GM12892 (cell line): ENCODE results near the gene TMCC3.

ENCODE experiments used
- DNase-seq: peaks from one replicate; pipeline ENCODE4 v3.0.0; 2011; ENCODE audit not compliant: insufficient read length
- FAIRE-seq: peaks from 2 replicates; lab custom pipeline; 2011; peaks lifted over from hg19 to GRCh38; lab: Jason Lieb, UNC
- POLR2A ChIP-seq: IDR thresholded peaks from 2 replicates; pipeline ENCODE4 v1.6.1; 2011; ENCODE audit warnings: low read depth, low read length, control low read depth
- POLR2AphosphoS5 ChIP-seq: IDR thresholded peaks from 2 replicates; pipeline ENCODE4 v1.6.1; 2011; ENCODE audit warnings: low read depth, low read length, control low read depth
- TAF1 ChIP-seq: IDR thresholded peaks from 2 replicates; pipeline ENCODE4 v1.6.1; 2011; ENCODE audit warnings: low read depth, mild to moderate bottlenecking, control low read depth, low read length, borderline replicate concordance

TMCC3 gene

DNA sequence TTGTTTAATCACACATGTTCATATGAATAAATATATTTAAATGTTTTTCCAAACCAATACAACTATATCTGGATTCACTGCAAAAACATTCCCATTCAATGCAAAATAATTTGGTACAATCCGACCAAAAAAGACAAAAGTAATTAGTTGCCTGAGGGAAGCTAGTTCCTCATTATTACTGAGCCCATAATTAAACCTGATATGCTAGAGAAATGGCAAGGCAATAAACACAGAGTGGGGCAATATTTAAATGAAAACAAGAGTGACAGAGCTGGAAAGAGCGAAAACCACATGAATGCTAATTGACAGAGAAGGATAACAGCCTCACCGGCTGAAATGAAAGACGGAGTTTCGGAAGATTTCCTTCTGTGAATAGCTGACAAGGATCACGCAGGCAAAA, 82.6 kb downstream of the TMCC3 start:
- no peak for FAIRE-seq
- DNase-seq, result no peak
- TF ChIP-seq POLR2AphosphoS5 (no peak), TAF1 (no peak), POLR2A (no peak)

DNA sequence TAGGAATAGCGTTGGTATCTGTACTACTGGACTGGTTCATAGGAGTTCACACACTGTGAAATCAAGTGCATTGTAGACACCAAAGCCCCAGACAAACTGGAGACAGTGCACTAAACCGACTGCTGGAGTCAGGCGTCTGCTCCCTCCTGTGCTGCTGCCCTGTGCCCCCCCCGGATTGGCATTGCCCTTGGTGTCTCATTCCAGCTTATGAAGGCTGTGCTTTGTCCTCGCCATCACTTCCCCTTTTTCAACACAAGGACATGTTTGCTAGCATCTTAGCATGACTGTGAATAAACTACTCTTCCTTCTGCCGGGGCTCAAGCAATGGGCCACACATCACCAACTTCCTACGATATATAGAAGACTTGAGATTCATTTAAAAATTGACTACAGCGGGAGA, 84.0 kb downstream of the TMCC3 start:
- FAIRE-seq, result no peak
- no peak for TF ChIP-seq POLR2AphosphoS5
- TF ChIP-seq POLR2A, result no peak
- no peak for TF ChIP-seq TAF1
- DNase-seq, result no peak

- TF ChIP-seq TAF1 (no peak), POLR2A (no peak), POLR2AphosphoS5 (no peak)
- FAIRE-seq, result no peak
- no peak for DNase-seq
Measured at GRCh38 chr12:94565683-94566082, 84.7 kb downstream of the TMCC3 start.

DNA sequence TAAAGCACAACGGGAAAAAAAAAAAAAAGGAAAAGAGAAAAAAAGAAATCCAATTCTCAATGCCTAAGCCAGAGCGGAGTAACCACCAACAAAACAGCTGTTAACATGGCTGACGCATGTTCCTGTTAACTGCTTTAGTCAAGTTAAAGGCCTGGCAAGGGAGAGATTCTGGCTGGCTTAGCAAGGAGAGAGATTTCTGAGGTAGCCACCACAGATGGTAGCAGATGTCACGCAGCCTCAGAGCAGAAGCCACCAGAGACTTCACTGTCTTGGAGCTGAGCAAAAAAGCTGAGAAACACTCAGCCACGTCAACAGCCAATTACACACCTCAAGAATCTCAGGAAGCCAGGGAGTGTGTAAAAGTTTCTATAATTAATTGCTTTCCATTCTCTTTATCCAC, 87.1 kb downstream of the TMCC3 start:
- no peak for FAIRE-seq
- DNase-seq, result no peak
- no peak for TF ChIP-seq POLR2A
- TF ChIP-seq POLR2AphosphoS5, result no peak
- no peak for TF ChIP-seq TAF1

DNA sequence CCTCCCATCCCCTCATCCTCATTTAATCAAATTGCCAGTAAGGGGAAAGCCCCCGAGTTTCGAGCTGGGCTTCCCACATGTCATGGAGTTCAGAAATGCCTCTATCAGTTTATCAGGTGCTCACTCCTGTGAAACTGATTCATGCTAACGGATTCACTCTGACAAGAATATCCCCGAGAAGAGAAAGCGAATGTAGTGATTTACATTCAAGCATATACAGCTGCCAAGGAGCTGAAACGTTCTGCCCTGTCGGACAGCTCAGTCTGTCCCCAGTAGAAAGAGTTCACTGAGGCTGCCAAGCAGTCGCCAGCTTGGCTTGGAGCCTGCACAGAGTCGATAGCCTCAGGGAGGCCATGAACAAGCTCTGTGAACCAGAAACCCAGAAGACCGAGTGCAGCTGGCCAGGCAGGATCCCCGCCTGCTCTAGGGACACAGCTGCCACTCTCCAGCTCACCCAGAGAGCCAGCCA, 88.4 kb downstream of the TMCC3 start:
- FAIRE-seq (peak; percentile 99), DNase-seq (peak; percentile 34)
- no peak for TF ChIP-seq POLR2AphosphoS5
- TF ChIP-seq POLR2A, result peak; percentile 46; the same call in 1 of the 2 replicates
- TF ChIP-seq TAF1, result no peak

GRCh38 chr12:94560431-94561221, 89.7 kb downstream of the TMCC3 start:
- FAIRE-seq (peak; percentile 99), DNase-seq (peak; percentile 44)
- TF ChIP-seq TAF1 (no peak), POLR2A (no peak), POLR2AphosphoS5 (0 out of 2 replicates have a peak, but pooled peaks have one; percentile 37)

- no peak for DNase-seq
- FAIRE-seq, result peak; percentile 24
- no peak for TF ChIP-seq POLR2AphosphoS5
- TF ChIP-seq POLR2A, result no peak
- TF ChIP-seq TAF1, result no peak
Measured at GRCh38 chr12:94558612-94559011, 91.7 kb downstream of the TMCC3 start.

DNA sequence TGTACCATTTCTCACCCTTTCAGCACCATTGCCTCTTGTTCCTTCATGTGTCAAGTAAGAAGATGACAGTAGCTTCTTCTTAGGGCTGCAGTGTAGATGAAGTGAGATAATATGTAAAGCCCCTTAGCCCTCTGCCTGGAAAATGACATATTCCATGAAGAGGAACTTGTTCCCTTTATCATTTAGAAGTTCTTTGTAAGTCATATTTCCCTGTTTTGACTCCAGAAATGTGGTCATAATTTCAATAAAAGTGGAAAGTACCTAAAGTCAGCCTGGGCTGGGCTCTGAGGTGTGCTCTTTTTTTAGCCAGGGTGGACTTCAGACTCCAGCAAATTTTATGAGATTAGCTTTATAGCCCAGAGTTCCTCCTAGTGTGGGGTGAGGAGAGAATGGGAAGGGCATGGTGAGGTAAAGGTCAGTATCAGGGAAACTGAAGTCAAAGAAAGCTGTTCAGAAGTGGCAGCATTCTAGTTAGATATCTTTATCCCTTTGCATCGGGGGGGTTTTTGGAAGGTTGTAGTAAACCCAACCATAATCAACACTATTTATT, 92.5 kb downstream of the TMCC3 start:
- DNase-seq (no peak), FAIRE-seq (peak; percentile 38)
- TF ChIP-seq POLR2A (no peak), POLR2AphosphoS5 (no peak), TAF1 (no peak)

DNA sequence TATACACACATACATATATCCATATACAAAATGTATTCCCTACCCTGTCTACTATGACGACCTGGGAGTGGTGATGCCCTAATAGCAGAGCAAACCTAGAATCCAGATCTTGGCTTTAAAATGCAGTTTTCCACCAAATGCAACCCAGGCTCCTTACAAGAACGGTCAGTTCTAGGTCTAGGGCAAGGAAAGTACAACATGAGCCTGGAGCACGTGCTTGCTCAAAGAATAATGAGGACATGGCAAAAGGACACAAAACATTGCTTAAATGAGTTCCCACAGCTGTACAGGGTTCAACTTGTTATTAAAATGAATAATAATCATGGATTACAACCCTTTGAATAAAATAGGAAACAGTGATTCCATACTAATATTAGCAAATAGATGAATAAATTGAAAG, 94.7 kb downstream of the TMCC3 start:
- TF ChIP-seq POLR2AphosphoS5, result no peak
- TF ChIP-seq TAF1, result no peak
- no peak for TF ChIP-seq POLR2A
- FAIRE-seq (no peak), DNase-seq (no peak)

- FAIRE-seq (no peak), DNase-seq (no peak)
- TF ChIP-seq POLR2A (no peak), POLR2AphosphoS5 (no peak), TAF1 (no peak)
Measured at GRCh38 chr12:94553875-94554274, 96.5 kb downstream of the TMCC3 start.

DNA sequence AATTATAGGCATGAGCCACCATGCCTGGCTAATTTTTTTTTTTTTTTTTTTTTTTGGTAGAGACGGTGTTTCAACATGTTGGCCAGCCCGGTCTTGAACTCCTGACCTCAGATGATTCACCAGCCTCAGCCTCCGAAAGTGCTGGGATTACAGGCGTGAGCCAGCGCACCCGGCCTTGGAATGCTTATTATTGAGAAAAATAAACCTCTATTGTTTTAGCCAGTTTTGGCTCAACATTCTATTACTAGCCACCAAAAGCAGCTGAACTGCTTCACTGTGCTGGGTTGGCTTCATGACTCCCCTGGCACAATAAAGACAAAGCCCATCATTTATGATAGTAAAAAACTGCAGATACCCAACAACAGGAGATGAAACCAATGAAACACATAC, 97.2 kb downstream of the TMCC3 start:
- TF ChIP-seq POLR2A (no peak), TAF1 (no peak), POLR2AphosphoS5 (no peak)
- FAIRE-seq, result no peak
- no peak for DNase-seq
